NB4 (cell line): ENCODE results near the gene CNN2.
A peak's percentile ranks its signal among the peaks of the same experiment; 100 is the strongest.

Source experiments
- DNase-seq: peaks from one replicate; pipeline ENCODE4 v3.0.0; 2010; ENCODE audit warnings: low read depth
- H3K4me3 ChIP-seq: one replicate; pipeline ENCODE4 v1.5.1; 2011; ENCODE audit warnings: mild to moderate bottlenecking, low read depth, low read length, moderate library complexity
- MYC ChIP-seq: IDR thresholded peaks from 2 replicates; pipeline ENCODE4 v1.6.1; 2011; ENCODE audit warnings: low read depth, low read length
- POLR2A ChIP-seq: IDR thresholded peaks from 2 replicates; pipeline ENCODE4 v1.6.1; 2011; ENCODE audit warnings: mild to moderate bottlenecking; ENCODE audit not compliant: insufficient read length; ENCODE audit errors: extremely low read depth
- TF ChIP-seq, protein P1 (sequence below): IDR thresholded peaks from 2 replicates; pipeline ENCODE4 v1.6.1; 2011; ENCODE audit warnings: low read depth, low read length
- TF ChIP-seq, protein P2 (sequence below): IDR thresholded peaks from one replicate; pipeline ENCODE4 v1.5.1; 2012; ENCODE audit warnings: low read depth, low read length

The CNN2 gene

DNA sequence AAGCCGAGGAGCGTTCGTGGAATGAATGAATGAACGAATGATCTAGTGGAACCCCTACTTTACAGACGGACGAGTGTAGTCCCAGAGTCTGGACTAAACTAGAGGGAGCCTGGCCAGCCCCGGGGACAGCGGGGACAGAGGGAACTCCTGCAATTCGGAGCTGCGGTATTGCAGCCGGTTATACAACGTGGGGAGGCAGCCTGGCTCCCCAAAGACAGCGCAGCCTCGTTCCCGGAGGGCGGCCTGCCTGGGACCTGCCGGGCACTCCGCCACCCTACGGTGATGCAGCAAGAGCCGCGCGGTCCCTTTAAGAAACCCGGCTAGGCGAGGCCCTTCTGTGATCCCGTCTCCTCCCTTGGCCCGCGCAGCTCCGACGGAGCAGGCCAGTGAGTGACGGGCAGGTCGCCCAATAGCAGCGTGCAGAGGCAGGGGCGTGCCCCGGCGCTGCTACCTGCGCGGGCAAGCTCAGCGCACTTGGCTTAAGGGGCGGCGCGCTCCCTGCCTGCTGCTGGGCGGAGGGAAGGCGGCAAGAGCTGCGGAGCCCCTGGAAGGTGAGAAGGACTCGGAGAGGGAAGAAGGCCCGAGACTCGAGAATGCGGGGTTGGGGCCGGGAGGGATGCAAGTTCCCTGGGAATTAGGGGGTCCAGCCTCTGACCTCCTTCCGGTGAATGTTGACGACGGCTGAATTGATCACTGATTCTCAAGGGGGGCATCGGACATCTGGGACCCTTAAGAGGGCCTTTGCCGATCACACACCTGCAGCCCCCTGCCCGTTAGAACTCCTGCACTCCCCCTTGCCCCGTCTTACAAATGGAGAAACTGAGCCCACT, 13.5 kb downstream of the CNN2 start, which contains the start of gene ABCA7:
ABCA7 (plus strand) TSS at position 462 of the 830 bp plus-strand sequence. CDS start 1,255 bp downstream, outside the sequence.
- peak within 1 kb of the TSS; percentile 55 for H3K4me3 ChIP-seq
- peak; percentile 95 for DNase-seq
- TF ChIP-seq, protein P1, sequence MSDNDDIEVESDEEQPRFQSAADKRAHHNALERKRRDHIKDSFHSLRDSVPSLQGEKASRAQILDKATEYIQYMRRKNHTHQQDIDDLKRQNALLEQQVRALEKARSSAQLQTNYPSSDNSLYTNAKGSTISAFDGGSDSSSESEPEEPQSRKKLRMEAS, result 0 out of 2 replicates have a peak, but pooled peaks have one; percentile 18
- TF ChIP-seq MYC, result no peak
- TF ChIP-seq, protein P2, sequence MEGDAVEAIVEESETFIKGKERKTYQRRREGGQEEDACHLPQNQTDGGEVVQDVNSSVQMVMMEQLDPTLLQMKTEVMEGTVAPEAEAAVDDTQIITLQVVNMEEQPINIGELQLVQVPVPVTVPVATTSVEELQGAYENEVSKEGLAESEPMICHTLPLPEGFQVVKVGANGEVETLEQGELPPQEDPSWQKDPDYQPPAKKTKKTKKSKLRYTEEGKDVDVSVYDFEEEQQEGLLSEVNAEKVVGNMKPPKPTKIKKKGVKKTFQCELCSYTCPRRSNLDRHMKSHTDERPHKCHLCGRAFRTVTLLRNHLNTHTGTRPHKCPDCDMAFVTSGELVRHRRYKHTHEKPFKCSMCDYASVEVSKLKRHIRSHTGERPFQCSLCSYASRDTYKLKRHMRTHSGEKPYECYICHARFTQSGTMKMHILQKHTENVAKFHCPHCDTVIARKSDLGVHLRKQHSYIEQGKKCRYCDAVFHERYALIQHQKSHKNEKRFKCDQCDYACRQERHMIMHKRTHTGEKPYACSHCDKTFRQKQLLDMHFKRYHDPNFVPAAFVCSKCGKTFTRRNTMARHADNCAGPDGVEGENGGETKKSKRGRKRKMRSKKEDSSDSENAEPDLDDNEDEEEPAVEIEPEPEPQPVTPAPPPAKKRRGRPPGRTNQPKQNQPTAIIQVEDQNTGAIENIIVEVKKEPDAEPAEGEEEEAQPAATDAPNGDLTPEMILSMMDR, result no peak

DNA sequence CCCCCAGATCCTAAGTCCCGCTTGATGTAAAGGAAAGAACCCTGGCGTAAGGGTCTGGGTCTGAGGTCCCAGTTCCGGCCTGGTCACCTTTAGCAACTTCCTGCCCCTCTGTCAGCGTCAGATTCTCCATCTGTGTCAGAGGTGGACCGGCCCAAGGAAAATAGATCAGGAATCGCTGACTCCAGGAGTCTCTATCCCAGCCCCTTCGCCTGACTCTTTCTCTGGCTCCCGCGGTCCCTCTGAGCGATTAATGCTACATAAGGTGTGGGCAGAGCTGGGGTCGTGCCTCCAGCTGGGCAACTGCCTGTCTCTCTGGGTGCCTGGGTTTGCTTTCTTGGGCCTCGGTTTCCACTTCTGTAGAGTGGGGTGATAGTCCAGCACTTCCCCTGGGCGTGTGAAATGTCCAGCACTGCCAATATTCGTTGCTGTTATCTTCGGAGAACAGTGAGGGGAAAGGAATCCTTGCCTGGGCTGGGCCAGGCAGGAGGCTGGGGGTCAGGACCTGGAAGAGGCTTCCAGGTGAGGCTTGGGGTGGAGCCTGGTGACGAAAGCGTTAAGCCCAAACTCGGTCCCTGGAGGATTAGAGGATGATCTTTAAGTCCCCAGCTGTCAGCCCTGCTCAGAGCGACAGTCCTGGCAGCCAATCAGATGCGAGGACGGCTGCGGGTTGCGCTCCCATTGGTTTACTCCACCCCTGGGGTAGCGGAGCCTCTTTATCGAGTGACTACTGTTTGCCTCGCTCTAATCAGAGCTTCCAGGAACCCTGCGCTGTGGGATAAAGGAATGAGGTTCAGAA, 14.3 kb downstream of the CNN2 start:
- peak overlapping the region; percentile 55 for H3K4me3 ChIP-seq
- TF ChIP-seq, protein P1, result no peak
- TF ChIP-seq POLR2A, result no peak
- TF ChIP-seq, protein P2, result no peak
- no peak for TF ChIP-seq MYC
- DNase-seq, result peak; percentile 79

DNA sequence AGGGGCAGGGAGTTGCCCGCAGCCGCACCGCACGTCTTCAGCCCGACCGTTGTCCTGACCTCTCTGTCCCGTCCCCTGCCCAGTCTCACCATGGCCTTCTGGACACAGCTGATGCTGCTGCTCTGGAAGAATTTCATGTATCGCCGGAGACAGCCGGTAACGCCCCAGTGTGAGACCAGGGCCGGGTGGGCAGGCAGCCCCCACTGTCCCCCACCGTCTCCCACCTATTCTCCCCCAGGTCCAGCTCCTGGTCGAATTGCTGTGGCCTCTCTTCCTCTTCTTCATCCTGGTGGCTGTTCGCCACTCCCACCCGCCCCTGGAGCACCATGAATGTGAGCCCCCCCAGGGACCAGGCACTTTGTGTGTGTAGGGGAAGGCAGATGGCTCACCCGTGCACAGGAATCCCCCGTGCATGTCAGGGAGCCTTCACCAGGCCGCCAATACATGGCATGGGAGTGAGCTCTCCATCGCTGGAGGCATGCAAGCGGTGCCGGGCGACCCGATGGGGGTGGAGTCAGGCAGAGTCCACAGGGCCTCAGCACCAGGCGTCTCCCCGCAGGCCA, 14.9 kb downstream of the CNN2 start:
- no peak overlapping the region for H3K4me3 ChIP-seq
- no peak for DNase-seq
- TF ChIP-seq, protein P2, result no peak
- TF ChIP-seq, protein P1, result no peak
- TF ChIP-seq MYC, result no peak
- TF ChIP-seq POLR2A, result no peak

DNA sequence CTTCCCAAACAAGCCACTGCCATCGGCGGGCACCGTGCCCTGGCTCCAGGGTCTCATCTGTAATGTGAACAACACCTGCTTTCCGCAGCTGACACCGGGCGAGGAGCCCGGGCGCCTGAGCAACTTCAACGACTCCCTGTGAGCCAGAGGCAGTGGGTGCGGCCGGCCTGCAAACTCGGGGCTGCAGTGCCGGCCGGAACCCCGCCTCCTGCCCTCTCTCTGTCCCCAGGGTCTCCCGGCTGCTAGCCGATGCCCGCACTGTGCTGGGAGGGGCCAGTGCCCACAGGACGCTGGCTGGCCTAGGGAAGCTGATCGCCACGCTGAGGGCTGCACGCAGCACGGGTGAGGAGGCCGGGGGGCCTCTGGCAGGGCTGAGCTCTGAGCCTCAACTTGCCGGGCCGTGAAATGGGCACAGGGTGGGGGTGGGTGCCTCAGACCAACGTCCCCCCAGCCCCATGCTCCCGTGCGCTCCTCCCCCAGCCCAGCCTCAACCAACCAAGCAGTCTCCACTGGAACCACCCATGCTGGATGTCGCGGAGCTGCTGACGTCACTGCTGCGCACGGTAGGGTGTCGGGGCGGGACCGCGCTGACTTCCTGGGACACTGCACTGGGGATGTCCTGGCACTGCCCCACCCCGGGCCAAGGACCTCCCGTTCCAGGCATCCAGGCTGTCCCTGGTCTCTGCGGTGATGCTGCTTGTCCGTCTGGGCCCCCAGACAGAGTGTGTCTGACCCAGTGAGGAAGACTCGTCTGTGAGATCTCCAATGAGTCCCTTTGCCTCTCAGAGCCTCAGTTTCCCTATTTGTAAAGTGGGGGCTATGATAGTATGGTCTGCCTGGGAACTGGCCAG, 15.7 kb downstream of the CNN2 start:
- H3K4me3 ChIP-seq, result no peak overlapping the region

More for the DNA sequence above, 15.7 kb downstream of the CNN2 start:
- DNase-seq, result no peak
- TF ChIP-seq POLR2A (no peak), MYC (no peak)
- TF ChIP-seq, protein P2, result no peak
- TF ChIP-seq, protein P1, result no peak
